HCT116 (cell line): ENCODE measurements around the gene LHFPL6. TPM values are rescaled to one million over a fixed set of nuclear protein-coding genes. Genes with fewer than 3 reads are reported as not detected.

ENCODE experiments used
- ATAC-seq: fragments of 200-7000 bp; cut with Tn5 transposase; 2 replicates; pipeline ENCODE4 v1.9.1; 2020; ENCODE audit warnings: mild to moderate bottlenecking, moderate library complexity
- BruUV-seq: library from RNA; stranded (reverse); fragments of 400-500 nt; replicated peaks from 2 replicates; lab custom pipeline; 2021; lab: Mats Ljungman, UMichigan
- CTCF ChIA-PET: fragments of 300-600 bp; sonication (Branson Sonifier 250); formaldehyde crosslinking; loops from one replicate; lab custom pipeline; 2021; ENCODE audit warnings: antibody characterized with exemption; lab: Charles Lee
- POLR2A ChIA-PET: fragments of 300-600, 350-600 bp; sonication (Branson Sonifier 250); formaldehyde crosslinking; loops from one replicate; lab custom pipeline; 2021; ENCODE audit warnings: antibody characterized with exemption; lab: Charles Lee
- RAD21 ChIA-PET, 2 experiments: fragments of 300-600 bp; sonication (Branson Sonifier 250); formaldehyde crosslinking; loops; one replicate each; lab custom pipeline; 2023; ENCODE audit warnings: low total read pairs in 2 of 2; ENCODE audit not compliant: uncharacterized antibody in 2 of 2, unreplicated experiment in 2 of 2, low non-redundant PET in 1 of 2; lab: Charles Lee
- DNase-seq: peaks from one replicate; pipeline ENCODE4 v3.0.0-alpha.2; 2010; ENCODE audit warnings: low read depth, low spot score
- H2AFZ ChIP-seq: fragments of 200-600 bp; shearing (Covaris generic), sonication (generic); 2 replicates; pipeline ENCODE4 v1.6.1; 2017; ENCODE audit warnings: low read depth, mixed run types, mixed read lengths, antibody characterized with exemption, low read length; ENCODE audit not compliant: poor library complexity, severe bottlenecking
- H3K27ac ChIP-seq: 2 replicates; pipeline ENCODE4 v1.5.1; 2012; ENCODE audit warnings: low read depth, low read length
- H3K27me3 ChIP-seq: fragments of 200-600 bp; sonication (generic); 2 replicates; pipeline ENCODE4 v1.6.1; 2016; ENCODE audit warnings: mixed run types, low read length, mixed read lengths; ENCODE audit not compliant: insufficient read depth
- H3K36me3 ChIP-seq, 2 experiments: fragments of 200-500 bp in 1 of 2; fragments of 200-600 bp in 1 of 2; sonication (Bioruptor generic) in 1 of 2; sonication (generic) in 1 of 2; 2 replicates each; pipeline versions ENCODE4 v1.5.1 to v1.6.1; 2014 to 2016; ENCODE audit warnings: low read length in 2 of 2, inconsistent platforms in 1 of 2, mixed read lengths in 1 of 2, mixed run types in 1 of 2; ENCODE audit not compliant: insufficient read depth in 2 of 2, control insufficient read depth in 1 of 2
- H3K4me1 ChIP-seq, 2 experiments: fragments of 200-600 bp in 1 of 2; sonication (generic) in 1 of 2; 2 replicates each; pipeline versions ENCODE4 v1.5.1 to v1.6.1; 2012 to 2017; ENCODE audit warnings: low read length in 2 of 2, inconsistent platforms in 1 of 2, mild to moderate bottlenecking in 1 of 2, mixed read lengths in 1 of 2, mixed run types in 1 of 2, moderate library complexity in 1 of 2; ENCODE audit not compliant: insufficient read depth in 2 of 2, control insufficient read depth in 1 of 2
- H3K4me2 ChIP-seq: fragments of 200-600 bp; sonication (generic); 2 replicates; pipeline ENCODE4 v1.6.1; 2017; ENCODE audit warnings: mixed run types, low read length, mixed read lengths
- H3K4me3 ChIP-seq, 2 experiments: fragments of 200-600 bp in 1 of 2; sonication (generic) in 1 of 2; replicated peaks in 1 of 2; 2 replicates each; pipeline ENCODE4 v1.5.1; 2011 to 2016; ENCODE audit warnings: low read length in 2 of 2, control low read depth in 1 of 2, low read depth in 1 of 2, mild to moderate bottlenecking in 1 of 2, mixed read lengths in 1 of 2, mixed run types in 1 of 2
- H3K79me2 ChIP-seq: fragments of 200-600 bp; sonication (generic); 2 replicates; pipeline ENCODE4 v1.6.1; 2017; ENCODE audit warnings: mild to moderate bottlenecking, mixed run types, low read length, moderate library complexity, mixed read lengths; ENCODE audit not compliant: insufficient read depth
- H3K9ac ChIP-seq: fragments of 200-600 bp; sonication (generic); 2 replicates; pipeline ENCODE4 v1.6.1; 2016; ENCODE audit warnings: low read length, mixed read lengths
- H3K9me2 ChIP-seq: fragments of 200-600 bp; sonication (generic), shearing (Covaris generic); 2 replicates; pipeline ENCODE4 v1.6.1; 2017; ENCODE audit warnings: mixed run types, mild to moderate bottlenecking, moderate library complexity; ENCODE audit not compliant: insufficient read depth
- H3K9me3 ChIP-seq, 2 experiments: fragments of 200-500 bp in 1 of 2; fragments of 200-600 bp in 1 of 2; sonication (Bioruptor generic) in 1 of 2; sonication (generic) in 1 of 2; 2 replicates each; pipeline ENCODE4 v1.6.1; 2014 to 2017; ENCODE audit warnings: low read length in 2 of 2, mixed read lengths in 2 of 2, inconsistent platforms in 1 of 2, low read depth in 1 of 2, mild to moderate bottlenecking in 1 of 2, mixed run types in 1 of 2, moderate library complexity in 1 of 2; ENCODE audit not compliant: control insufficient read depth in 1 of 2, insufficient read depth in 1 of 2
- H4K20me1 ChIP-seq: fragments of 200-600 bp; sonication (generic), shearing (Covaris generic); 2 replicates; pipeline ENCODE4 v1.6.1; 2017; ENCODE audit warnings: mixed run types, mild to moderate bottlenecking, moderate library complexity; ENCODE audit not compliant: insufficient read depth
- CBX3 ChIP-seq: IDR thresholded peaks from 2 replicates; pipeline ENCODE4 v1.6.1; 2012; ENCODE audit warnings: low read depth
- CTCF ChIP-seq, 3 experiments: fragments of 200-600 bp in 1 of 3; sonication (generic) in 1 of 3; IDR thresholded peaks in 2 of 3; conservative IDR thresholded peaks in 1 of 3; 2 replicates each; pipeline ENCODE4 v1.5.1; 2012 to 2017; ENCODE audit warnings: low read depth in 2 of 3, low read length in 2 of 3, antibody characterized with exemption in 1 of 3, borderline replicate concordance in 1 of 3, control low read depth in 1 of 3, mild to moderate bottlenecking in 1 of 3, mixed read lengths in 1 of 3, mixed run types in 1 of 3, moderate library complexity in 1 of 3; ENCODE audit not compliant: insufficient read depth in 1 of 3
- EGR1 ChIP-seq: IDR thresholded peaks from 2 replicates; pipeline ENCODE4 v1.6.1; 2012; ENCODE audit warnings: low read depth
- ELF1 ChIP-seq: IDR thresholded peaks from 2 replicates; pipeline ENCODE4 v1.6.1; 2012; ENCODE audit warnings: low read depth, borderline replicate concordance
- EZH2phosphoT487 ChIP-seq: fragments of 200-600 bp; IDR thresholded peaks from 2 replicates; pipeline ENCODE4 v1.6.1; 2018; ENCODE audit warnings: antibody characterized with exemption, borderline replicate concordance
- JUND ChIP-seq: IDR thresholded peaks from 2 replicates; pipeline ENCODE4 v1.6.1; 2012
- POLR2A ChIP-seq: IDR thresholded peaks from 2 replicates; pipeline ENCODE4 v1.7.0; 2011; ENCODE audit warnings: borderline replicate concordance; ENCODE audit not compliant: insufficient read depth, insufficient read length; ENCODE audit errors: extremely low read depth
- POLR2AphosphoS5 ChIP-seq: IDR thresholded peaks from 2 replicates; pipeline ENCODE4 v1.6.1; 2011; ENCODE audit warnings: mild to moderate bottlenecking, low read depth, low read length, moderate library complexity
- RAD21 ChIP-seq: IDR thresholded peaks from 2 replicates; pipeline ENCODE4 v1.6.1; 2012; ENCODE audit warnings: low read depth, mild to moderate bottlenecking
- REST ChIP-seq: IDR thresholded peaks from 2 replicates; pipeline ENCODE4 v1.6.1; 2012; ENCODE audit warnings: low read depth
- SIN3A ChIP-seq: IDR thresholded peaks from 2 replicates; pipeline ENCODE4 v1.6.1; 2012; ENCODE audit warnings: low read depth
- SP1 ChIP-seq: IDR thresholded peaks from 2 replicates; pipeline ENCODE4 v1.6.1; 2012; ENCODE audit warnings: low read depth
- TCF7L2 ChIP-seq: IDR thresholded peaks from 2 replicates; pipeline ENCODE4 v1.7.0; 2011; ENCODE audit warnings: borderline replicate concordance, inconsistent platforms; ENCODE audit not compliant: insufficient read depth, insufficient read length; ENCODE audit errors: extremely low read depth
- YY1 ChIP-seq: IDR thresholded peaks from 2 replicates; pipeline ENCODE4 v1.6.1; 2011; ENCODE audit warnings: low read length, low read depth, moderate library complexity, mild to moderate bottlenecking; ENCODE audit not compliant: insufficient replicate concordance; ENCODE audit errors: extremely low read depth
- ZFX ChIP-seq: fragments of 450-650 bp; IDR thresholded peaks from 2 replicates; pipeline ENCODE4 v1.6.1; 2017
- ZNF274 ChIP-seq: fragments of 200-500 bp; sonication (Bioruptor generic); IDR thresholded peaks from 2 replicates; pipeline ENCODE4 v1.6.1; 2014; ENCODE audit warnings: mild to moderate bottlenecking, low read depth, low read length, inconsistent platforms
- intact Hi-C: fragments of 100-400 bp; cut with micrococcal nuclease; formaldehyde crosslinking; loops from 2 replicates; pipeline ENCODE4 v1.10.0; 2022
- total RNA-seq: library from RNA; stranded (reverse); gene quantifications from one replicate; pipeline ENCODE4 v1.2.1, GENCODE V29; 2021; ENCODE audit not compliant: unreplicated experiment
- TF ChIP-seq, protein P1 (sequence below): IDR thresholded peaks from 2 replicates; pipeline ENCODE4 v1.6.1; 2012
- TF ChIP-seq, protein P2 (sequence below): IDR thresholded peaks from 2 replicates; pipeline ENCODE4 v1.6.1; 2012

LHFPL6 gene
- total RNA-seq, 1 experiment from 2014 or later, result 0.22 TPM

DNA sequence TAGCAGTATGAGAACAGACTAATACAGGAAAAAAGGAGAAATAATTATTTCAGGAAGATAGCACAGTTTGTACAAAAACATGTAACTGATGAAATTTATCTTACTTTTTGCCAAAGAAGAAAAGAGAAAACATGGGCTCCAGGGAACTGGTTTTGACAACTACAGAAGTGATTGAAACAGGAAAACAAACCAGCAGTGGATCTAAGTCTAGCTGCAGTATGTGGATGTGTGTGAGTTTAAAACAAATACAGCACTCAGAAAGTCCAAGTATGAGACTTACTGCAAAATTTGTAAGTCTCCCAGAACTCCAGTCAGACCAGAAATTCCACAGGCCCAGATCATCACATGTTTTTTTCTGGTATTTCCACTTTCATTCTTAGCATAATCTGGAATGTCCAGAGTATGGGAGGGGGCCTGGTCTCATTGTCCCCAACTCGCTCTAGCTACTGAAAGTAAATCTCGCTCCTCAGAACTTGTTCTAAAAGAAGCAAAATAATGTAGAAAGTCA is 305.3 kb downstream of the LHFPL6 start (continued):
- TF ChIP-seq, protein P1, sequence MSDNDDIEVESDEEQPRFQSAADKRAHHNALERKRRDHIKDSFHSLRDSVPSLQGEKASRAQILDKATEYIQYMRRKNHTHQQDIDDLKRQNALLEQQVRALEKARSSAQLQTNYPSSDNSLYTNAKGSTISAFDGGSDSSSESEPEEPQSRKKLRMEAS, result no peak
- TF ChIP-seq POLR2A, result no peak
- TF ChIP-seq EZH2phosphoT487, result no peak
- TF ChIP-seq SP1, result no peak

DNA sequence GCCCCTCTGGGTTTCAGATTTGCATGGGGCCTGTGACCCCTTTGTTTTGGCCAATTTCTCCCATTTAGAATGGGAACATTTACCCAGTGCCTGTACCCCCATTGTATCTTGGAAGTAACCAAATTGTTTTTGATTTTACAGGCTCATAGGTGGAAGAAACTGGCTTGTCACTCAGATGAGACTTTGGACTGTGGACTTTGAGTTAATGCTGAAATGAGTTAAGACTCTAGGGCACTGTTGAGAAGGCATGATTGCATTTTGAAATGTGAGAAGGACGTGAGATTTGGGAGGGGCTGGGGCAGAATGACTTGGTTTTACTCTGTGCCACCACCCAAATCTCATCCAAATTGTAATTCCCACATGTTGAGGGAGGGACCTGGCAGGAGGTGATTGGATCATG is 306.0 kb downstream of the LHFPL6 start:
- no peak overlapping the region for H2AFZ ChIP-seq
- no peak for ATAC-seq
- H3K9me2 ChIP-seq, result no peaks in the 10 kb centered on the region
- H3K27me3 ChIP-seq, result no peaks in the 10 kb centered on the region
- RAD21 ChIA-PET, result no interaction called here
- H3K4me2 ChIP-seq, result no peak overlapping the region
- no TSS peak for BruUV-seq
- no peaks in the 10 kb centered on the region for H3K9me3 ChIP-seq
- no peaks in the 10 kb centered on the region for H4K20me1 ChIP-seq
- intact Hi-C loops, result no loop called here
- DNase-seq, result no peak
- POLR2A ChIA-PET, result no interaction called here
- no peak overlapping the region for H3K4me3 ChIP-seq
- H3K27ac ChIP-seq, result no peak overlapping the region
- CTCF ChIA-PET, result no interaction called here
- no peak overlapping the region for H3K9ac ChIP-seq
- TF ChIP-seq RAD21 (no peak), REST (no peak), ZNF274 (no peak), EZH2phosphoT487 (no peak), ZFX (no peak), CTCF (IDR thresholded peaks at IDR 0.05 in 2 of 3, conservative IDR thresholded peaks at IDR 0.05 in 1 of 3; ENCODE audit: borderline replicate concordance in 1 of 3, insufficient read depth in 1 of 3, low read depth in 2 of 3, low read length in 2 of 3) (no peak), YY1 (no peak), CBX3 (no peak), POLR2AphosphoS5 (no peak), EGR1 (no peak), SIN3A (no peak), JUND (no peak), ELF1 (no peak), TCF7L2 (no peak)
- TF ChIP-seq, protein P2, sequence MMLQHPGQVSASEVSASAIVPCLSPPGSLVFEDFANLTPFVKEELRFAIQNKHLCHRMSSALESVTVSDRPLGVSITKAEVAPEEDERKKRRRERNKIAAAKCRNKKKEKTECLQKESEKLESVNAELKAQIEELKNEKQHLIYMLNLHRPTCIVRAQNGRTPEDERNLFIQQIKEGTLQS, result no peak
- H3K79me2 ChIP-seq, result no peaks in the 10 kb centered on the region
- H3K4me1 ChIP-seq, result no peaks in the 10 kb centered on the region
- no peaks in the 10 kb centered on the region for H3K36me3 ChIP-seq
